BLaER1 treated with 17β-estradiol and CSF1 and Interleukin-3, amounts not matched to agents 10 nM and 100 nM (cell line): ENCODE measurements around the gene TEX19.
A peak's percentile ranks its signal among the peaks of the same experiment; 100 is the strongest.
"Not testable (repeated sequence)": the region's sequence is repeated elsewhere in the genome, so short reads cannot be mapped to it uniquely, and the experiment has no call there.

ENCODE experiments used
- H3K27ac ChIP-seq, 11 experiments: shearing (Covaris generic); formaldehyde crosslinking; 2 replicates each; pipeline ENCODE4 v1.8.1; 2022
- H3K27me3 ChIP-seq, 11 experiments: shearing (Covaris generic); formaldehyde crosslinking; 2 replicates each; pipeline ENCODE4 v1.8.1; 2022
- H3K36me3 ChIP-seq, 11 experiments: shearing (Covaris generic); formaldehyde crosslinking; 2 replicates each; pipeline ENCODE4 v1.8.1; 2022
- H3K4me1 ChIP-seq, 10 experiments: shearing (Covaris generic); formaldehyde crosslinking; 2 replicates each; pipeline ENCODE4 v1.8.1; 2022
- H3K4me2 ChIP-seq, 11 experiments: shearing (Covaris generic); formaldehyde crosslinking; 2 replicates each; pipeline ENCODE4 v1.8.1; 2022
- H3K4me3 ChIP-seq, 10 experiments: shearing (Covaris generic); formaldehyde crosslinking; 2 replicates each; pipeline ENCODE4 v1.8.1; 2022
- H3K9ac ChIP-seq, 11 experiments: shearing (Covaris generic); formaldehyde crosslinking; 2 replicates each; pipeline ENCODE4 v1.8.1; 2022
- H3K9me3 ChIP-seq, 11 experiments: shearing (Covaris generic); formaldehyde crosslinking; replicated peaks in 1 of 11; 2 replicates each; pipeline ENCODE4 v1.8.1; 2022
- H4K20me1 ChIP-seq, 11 experiments: shearing (Covaris generic); formaldehyde crosslinking; 2 replicates each; pipeline ENCODE4 v1.8.1; 2022
- Cebpa-rat ChIP-seq, 11 experiments: shearing (Covaris generic); IDR thresholded peaks; 2 replicates each; pipeline ENCODE4 v1.8.1; 2022

Gene TEX19

DNA sequence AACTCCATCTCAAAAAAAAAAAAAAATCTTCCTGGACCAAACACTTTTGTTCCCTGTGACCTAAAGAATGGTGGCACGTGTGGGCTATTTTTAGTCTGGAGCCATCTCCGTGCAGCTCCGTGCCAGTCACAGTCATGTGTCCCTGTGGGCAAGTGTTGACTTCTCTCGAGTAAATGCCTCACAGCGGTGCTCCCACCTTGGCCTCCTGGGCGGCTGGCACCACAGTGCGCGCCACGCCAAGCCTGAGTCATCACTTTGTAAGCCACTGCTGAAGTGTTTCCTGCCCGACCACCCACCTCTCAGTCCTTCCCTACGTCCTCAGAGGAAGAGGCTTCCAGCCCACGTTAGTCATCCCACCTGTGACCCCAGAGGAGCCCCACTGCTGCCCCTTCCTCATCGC lies 48.2 kb downstream of the TEX19 start:
- peaks cover 13 to 48% (median 35%) of the 10 kb centered on the region in 10 experiments for H3K4me1 ChIP-seq
- peak overlapping the region; percentile 19 to 71 (median 40); a peak in 16 of 22 replicates for H3K4me2 ChIP-seq
- H3K9me3 ChIP-seq, result no peaks in the 10 kb centered on the region
- peaks cover 32 to 87% (median 66%) of the 10 kb centered on the region in 11 experiments; a peak in 21 of 22 replicates for H4K20me1 ChIP-seq
- H3K27ac ChIP-seq, result no peak overlapping the region
- H3K4me3 ChIP-seq, result no peak overlapping the region
- H3K36me3 ChIP-seq, result peaks cover 29 to 57% (median 40%) of the 10 kb centered on the region in 11 experiments
- TF ChIP-seq Cebpa-rat (IDR thresholded peaks at IDR 0.05), result no peak
- H3K27me3 ChIP-seq, result no peaks in the 10 kb centered on the region
- H3K9ac ChIP-seq, result no peak overlapping the region

GRCh38 chr17:82408288-82408937 lies 49.4 kb downstream of the TEX19 start:
- no peak overlapping the region for H3K4me3 ChIP-seq
- H3K4me2 ChIP-seq, result peak overlapping the region in 3 of 11 experiments; percentile 24 to 66 (median 32); a peak in 5 of 22 replicates
- peaks cover 13 to 60% (median 42%) of the 10 kb centered on the region in 10 experiments for H3K4me1 ChIP-seq
- H3K27ac ChIP-seq, result no peak overlapping the region
- no peaks in the 10 kb centered on the region for H3K27me3 ChIP-seq
- peaks cover 43 to 90% (median 78%) of the 10 kb centered on the region in 11 experiments; a peak in 21 of 22 replicates for H4K20me1 ChIP-seq
- no peak for TF ChIP-seq Cebpa-rat (IDR thresholded peaks at IDR 0.05)
- H3K36me3 ChIP-seq, result peaks cover 20 to 49% (median 29%) of the 10 kb centered on the region in 11 experiments
- no peaks in the 10 kb centered on the region for H3K9me3 ChIP-seq
- no peak overlapping the region for H3K9ac ChIP-seq

DNA sequence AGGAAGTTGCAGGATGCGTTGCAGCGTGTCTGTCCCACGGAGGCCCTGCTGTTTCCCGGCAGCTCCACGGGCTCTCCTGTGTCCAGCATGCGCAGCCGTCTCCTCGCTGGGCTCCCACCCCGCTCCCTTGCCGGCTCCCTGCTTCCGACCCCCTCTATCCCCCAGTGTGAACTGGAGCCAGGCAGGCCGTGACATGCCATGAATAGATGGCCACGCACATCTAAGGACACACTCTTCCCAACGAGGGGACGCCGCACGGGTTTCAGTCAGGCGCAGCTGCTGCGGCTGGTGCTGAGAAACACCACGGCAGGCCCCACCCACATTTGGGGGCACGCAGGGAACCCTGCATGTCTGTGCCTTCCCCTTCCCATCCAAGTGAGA lies 49.9 kb downstream of the TEX19 start:
- no peak overlapping the region; a peak in 1 of 22 replicates for H3K4me2 ChIP-seq
- no peaks in the 10 kb centered on the region for H3K9me3 ChIP-seq
- H3K27ac ChIP-seq, result no peak overlapping the region
- H3K27me3 ChIP-seq, result no peaks in the 10 kb centered on the region
- peaks cover 17 to 48% (median 26%) of the 10 kb centered on the region in 11 experiments for H3K36me3 ChIP-seq
- H3K4me1 ChIP-seq, result peaks cover 13 to 60% (median 42%) of the 10 kb centered on the region in 10 experiments
- no peak overlapping the region for H3K9ac ChIP-seq
- no peak for TF ChIP-seq Cebpa-rat (IDR thresholded peaks at IDR 0.05)
- peaks cover 48 to 90% (median 80%) of the 10 kb centered on the region in 11 experiments; a peak in 21 of 22 replicates for H4K20me1 ChIP-seq
- H3K4me3 ChIP-seq, result no peak overlapping the region

- H3K4me3 ChIP-seq, result no peak overlapping the region
- no peak for TF ChIP-seq Cebpa-rat (IDR thresholded peaks at IDR 0.05)
- no peaks in the 10 kb centered on the region for H3K27me3 ChIP-seq
- no peak overlapping the region for H3K27ac ChIP-seq
- H4K20me1 ChIP-seq, result peaks cover 60 to 97% (median 90%) of the 10 kb centered on the region in 11 experiments
- peaks cover 10 to 38% (median 18%) of the 10 kb centered on the region in 11 experiments; a peak in 15 of 22 replicates for H3K36me3 ChIP-seq
- no peaks in the 10 kb centered on the region for H3K9me3 ChIP-seq
- peaks cover 13 to 69% (median 52%) of the 10 kb centered on the region in 10 experiments for H3K4me1 ChIP-seq
- peak overlapping the region in 8 of 11 experiments; percentile 2 to 75 (median 54); a peak in 14 of 22 replicates for H3K4me2 ChIP-seq
- H3K9ac ChIP-seq, result 0 out of 22 replicates have a peak overlapping the region, but pooled peaks of 1 of the 11 experiments have one; percentile 27
These were observed 51.1 kb downstream of the TEX19 start for GRCh38 chr17:82410014-82410716.

DNA sequence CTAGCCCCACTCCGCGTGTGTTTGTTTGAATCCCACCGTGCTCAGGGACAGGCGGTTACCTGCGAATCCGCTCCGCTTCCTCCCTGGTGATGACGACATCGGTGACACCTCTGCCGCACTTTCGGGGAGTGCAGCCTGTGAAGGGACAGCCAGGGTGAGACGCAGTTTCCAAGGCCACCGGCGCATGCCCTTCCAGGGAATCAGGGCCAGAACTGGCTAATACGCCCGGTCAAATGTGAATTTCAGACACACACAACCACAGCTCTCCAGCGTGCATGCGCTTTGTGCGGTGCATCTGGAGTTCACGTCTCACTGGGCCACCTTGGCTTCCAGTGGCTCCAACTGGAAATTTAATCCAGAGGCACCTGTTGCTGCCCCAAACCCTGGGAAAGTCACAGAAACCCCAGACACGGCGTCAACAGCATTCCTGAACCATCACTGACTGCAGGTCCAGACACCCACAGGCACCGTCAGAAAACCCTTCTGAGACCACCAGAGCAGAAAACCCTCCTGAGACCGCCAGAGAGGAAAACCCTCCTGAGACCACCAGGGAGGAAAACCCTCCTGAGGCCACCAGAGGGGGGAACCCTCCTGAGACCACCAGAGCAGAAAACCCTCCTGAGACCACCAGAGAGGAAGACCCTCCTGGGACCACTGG lies 52.5 kb downstream of the TEX19 start:
- peak overlapping the region in 5 of 11 experiments; percentile 8 to 73 (median 69); a peak in 10 of 22 replicates for H3K4me2 ChIP-seq
- no peak overlapping the region for H3K27ac ChIP-seq
- no peak overlapping the region; a peak in 1 of 22 replicates for H3K9ac ChIP-seq
- no peak overlapping the region for H3K4me3 ChIP-seq
- no peaks in the 10 kb centered on the region for H3K9me3 ChIP-seq
- peaks cover 5 to 28% (median 12%) of the 10 kb centered on the region in 11 experiments; a peak in 12 of 22 replicates for H3K36me3 ChIP-seq
- no peaks in the 10 kb centered on the region for H3K27me3 ChIP-seq
- TF ChIP-seq Cebpa-rat (IDR thresholded peaks at IDR 0.05), result no peak
- peaks cover 13 to 69% (median 52%) of the 10 kb centered on the region in 10 experiments for H3K4me1 ChIP-seq
- peaks cover 72 to 100% (median 96%) of the 10 kb centered on the region in 11 experiments for H4K20me1 ChIP-seq

DNA sequence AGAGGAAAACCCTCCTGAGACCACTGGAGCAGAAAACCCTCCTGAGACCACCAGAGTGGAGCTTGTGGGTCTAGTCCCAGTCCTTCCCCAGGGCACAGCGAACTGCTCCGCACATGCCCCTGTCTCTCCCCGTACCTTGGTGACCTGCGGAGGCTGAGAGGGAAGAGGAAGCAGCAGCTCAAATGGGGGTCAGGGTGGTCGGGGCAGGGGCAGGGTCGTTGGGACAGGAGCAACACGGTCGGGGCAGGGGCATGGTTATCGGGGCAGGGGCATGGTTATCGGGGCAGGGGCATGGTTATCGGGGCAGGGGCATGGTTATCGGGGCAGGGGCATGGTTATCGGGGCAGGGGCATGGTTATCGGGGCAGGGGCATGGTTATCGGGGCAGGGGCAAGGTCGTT lies 53.0 kb downstream of the TEX19 start:
- peaks cover 8 to 68% (median 50%) of the 10 kb centered on the region in 10 experiments for H3K4me1 ChIP-seq

DNA sequence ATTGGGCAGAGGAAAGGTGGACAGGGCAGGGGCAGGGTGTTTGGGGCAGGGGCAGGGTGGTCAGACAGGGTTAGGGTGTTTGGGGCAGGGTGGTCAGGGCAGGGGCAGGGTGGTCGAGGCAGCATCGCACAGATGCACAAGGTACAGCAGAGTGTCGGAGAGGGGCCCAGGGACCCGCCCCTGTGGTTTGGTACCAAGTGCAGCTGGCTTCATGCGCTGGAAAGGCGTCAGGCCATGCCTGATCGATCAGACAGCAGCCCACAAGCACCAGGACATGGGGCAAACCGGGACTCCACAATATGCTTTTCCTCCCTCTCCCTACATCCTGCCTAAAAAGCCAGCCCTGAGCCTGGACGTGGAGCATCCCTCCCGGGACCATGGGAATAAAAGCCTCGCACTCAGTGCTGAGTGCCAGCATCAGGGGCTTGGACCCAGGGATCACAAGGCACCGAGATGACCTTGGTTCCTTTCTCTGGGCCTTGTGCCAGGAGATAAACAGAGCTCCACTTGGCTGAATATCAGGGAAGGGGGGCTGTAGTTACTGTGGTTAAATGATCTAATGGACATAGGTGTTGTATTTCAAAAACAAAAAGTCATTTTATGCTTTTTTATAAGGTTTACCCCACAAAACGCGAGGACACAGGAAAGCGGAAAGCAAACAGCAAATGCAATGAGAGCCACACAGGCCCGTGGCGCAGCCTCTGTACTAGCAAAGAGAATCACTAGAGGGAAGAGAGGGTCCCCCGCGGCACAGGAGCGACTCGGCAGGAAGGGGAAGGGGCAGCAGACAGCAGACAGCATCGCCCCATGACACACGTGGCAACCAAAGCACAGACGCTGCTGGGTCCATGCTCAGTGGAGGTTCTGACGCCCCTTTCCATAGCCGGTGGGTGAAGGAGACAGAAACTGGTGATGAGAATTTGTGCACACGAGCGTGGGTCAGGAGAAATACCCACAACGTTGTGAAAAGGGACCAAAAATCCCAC lies 53.8 kb downstream of the TEX19 start:
- Histone ChIP-seq H3K27me3 (no peaks in the 10 kb centered on the region), H3K4me2 (peak overlapping the region in 9 of 11 experiments; percentile 43 to 73 (median 69); a peak in 17 of 22 replicates), H3K27ac (no peak overlapping the region), H3K4me1 (peaks cover 7 to 68% (median 50%) of the 10 kb centered on the region in 10 experiments), H4K20me1 (peaks cover 67 to 100% (median 99%) of the 10 kb centered on the region in 11 experiments), H3K9ac (peak overlapping the region in 3 of 11 experiments; percentile 11 to 31 (median 20); a peak in 3 of 22 replicates), H3K4me3 (no peak overlapping the region), H3K36me3 (peaks cover 5 to 26% (median 11%) of the 10 kb centered on the region in 11 experiments; a peak in 12 of 22 replicates), H3K9me3 (no peaks in the 10 kb centered on the region)
- TF ChIP-seq Cebpa-rat (IDR thresholded peaks at IDR 0.05), result no peak

More for the DNA sequence above, 53.0 kb downstream of the TEX19 start:
- H3K9ac ChIP-seq, H3K9me3 ChIP-seq, H3K27ac ChIP-seq, H3K27me3 ChIP-seq, H3K4me3 ChIP-seq: not testable (repeated sequence)
- Histone ChIP-seq H3K36me3 (peaks cover 5 to 27% (median 11%) of the 10 kb centered on the region in 11 experiments; a peak in 12 of 22 replicates), H3K4me2 (peak overlapping the region in 7 of 11 experiments; percentile 55 to 73 (median 69); a peak in 13 of 22 replicates), H4K20me1 (peaks cover 72 to 100% (median 99%) of the 10 kb centered on the region in 11 experiments)
